ENCODE measurements around the gene SETD6. TPM values are rescaled to one million over a fixed set of nuclear protein-coding genes. Genes with fewer than 3 reads are reported as not detected.

The SETD6 gene
- total and polyA plus RNA-seq, 2 of the 13 experiments (the other 11 are each of a cell fraction or from before 2014, with no cell fraction given): 24.0 to 25.7 TPM

- TF ChIP-seq FOSL2 (CRISPR knock-in tag; IDR thresholded peaks at IDR 0.05) (peak; percentile 41; the same call in 1 of the 2 replicates), ATF2 (CRISPR knock-in tag; IDR thresholded peaks at IDR 0.05) (0 out of 2 replicates have a peak, but pooled peaks have one; percentile 38), ZNF30 (CRISPR knock-in tag; IDR thresholded peaks at IDR 0.05) (no peak), ZNF232 (CRISPR knock-in tag; IDR thresholded peaks at IDR 0.05; ENCODE audit: borderline replicate concordance) (0 out of 2 replicates have a peak, but pooled peaks have one; percentile 27), GATAD1 (CRISPR knock-in tag; IDR thresholded peaks at IDR 0.05) (peak; percentile 71; the same call in 1 of the 2 replicates), IRF9 (CRISPR knock-in tag; IDR thresholded peaks at IDR 0.05; ENCODE audit: borderline replicate concordance) (peak; percentile 91; the same call in 1 of the 2 replicates), ZNF501 (CRISPR knock-in tag; IDR thresholded peaks at IDR 0.05) (peak; percentile 73; the same call in 1 of the 2 replicates), EED (CRISPR knock-in tag; IDR thresholded peaks at IDR 0.05) (peak; percentile 60; the same call in 1 of the 2 replicates), ZNF687 (CRISPR knock-in tag; IDR thresholded peaks at IDR 0.05) (peak; percentile 70), PRDM4 (CRISPR knock-in tag; IDR thresholded peaks at IDR 0.05; ENCODE audit: borderline replicate concordance) (no peak), ZNF572 (CRISPR knock-in tag; IDR thresholded peaks at IDR 0.05) (0 out of 2 replicates have a peak, but pooled peaks have one; percentile 76), ZBTB4 (CRISPR knock-in tag; IDR thresholded peaks at IDR 0.05; ENCODE audit: borderline replicate concordance) (peak; percentile 60; the same call in 1 of the 2 replicates)
Observed at GRCh38 chr16:58487566-58488351, 27.6 kb upstream of the SETD6 start (continued).

All from HepG2 (cell line).